ENCODE results near the gene MYF5. TPM values are rescaled to one million over a fixed set of nuclear protein-coding genes. Genes with fewer than 3 reads are reported as not detected.

MYF5 gene
- total RNA-seq, 1 experiment from 2014 or later: not detected

DNA sequence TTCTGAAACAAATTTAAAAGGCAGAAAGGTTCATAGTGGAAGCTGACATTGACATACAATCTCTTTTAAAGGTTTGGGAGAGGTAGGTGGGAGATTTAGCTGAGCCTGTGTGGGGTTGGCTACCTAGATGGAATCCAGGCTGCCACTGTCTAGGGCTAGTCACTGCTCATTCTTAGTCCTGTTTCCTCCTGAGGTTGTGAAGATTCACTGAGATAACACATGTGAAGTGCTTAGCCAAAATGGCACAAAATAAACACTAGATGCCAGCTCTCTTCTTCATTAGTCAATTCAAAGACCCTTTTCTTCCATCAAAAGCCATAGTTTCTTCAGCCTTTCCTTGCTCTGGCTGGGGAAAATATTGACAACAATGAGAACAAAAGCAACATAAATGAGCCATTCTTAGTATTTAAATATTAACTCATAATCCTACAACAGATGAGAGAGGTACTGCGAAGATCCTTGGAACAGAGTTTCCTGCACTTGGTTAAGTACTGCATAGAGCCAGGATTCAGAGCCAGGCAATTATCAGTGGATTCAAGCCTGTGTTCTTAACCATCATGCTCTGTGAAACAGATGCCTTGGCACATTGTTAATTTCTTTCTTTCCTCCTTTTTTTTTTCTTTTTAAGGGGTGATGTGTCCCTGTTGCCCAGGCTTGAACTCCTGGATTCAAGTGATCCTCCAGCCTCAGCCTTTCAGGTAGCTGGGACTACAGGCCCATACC, 5.8 kb upstream of the MYF5 start:
- no TSS peak for BruUV-seq (replicated peaks)
- no peak overlapping the region for H3K27ac ChIP-seq (ENCODE audit: low read length)
- H3K9me3 ChIP-seq (ENCODE audit: low read length): no peaks in the 10 kb centered on the region
- no peaks in the 10 kb centered on the region for H3K4me1 ChIP-seq (ENCODE audit: insufficient read depth, low read length)
- H3K9ac ChIP-seq (ENCODE audit: low read length): no peak overlapping the region
- ChIA-PET CTCF (interaction anchor here (0.6 kb wide), 1 partner anchor 25 kb away, joined by 3 read pairs; no protein-coding TSS in a partner anchor), POLR2A (ENCODE audit: unreplicated experiment) (no interaction called here)
- no peaks in the 10 kb centered on the region for H3F3A ChIP-seq (ENCODE audit: low read length, unreplicated experiment)
- H3K27me3 ChIP-seq (ENCODE audit: low read length): peaks cover 55% of the 10 kb centered on the region
- no peaks in the 10 kb centered on the region for H4K20me1 ChIP-seq (ENCODE audit: low read length)
- intact Hi-C loops (cut with micrococcal nuclease): no loop called here
- no peaks in the 10 kb centered on the region for H3K36me3 ChIP-seq (ENCODE audit: low read depth, low read length)
- no peaks in the 10 kb centered on the region for H3K79me2 ChIP-seq (ENCODE audit: low read length)
- no peak overlapping the region for H3K4me3 ChIP-seq (ENCODE audit: low read length)
- TF ChIP-seq EZH2phosphoT487 (IDR thresholded peaks at IDR 0.05; ENCODE audit: borderline replicate concordance, low read length) (no peak), EZH2 (IDR thresholded peaks at IDR 0.05; ENCODE audit: low read length, unreplicated experiment) (no peak)
- TF ChIP-seq, protein P1, sequence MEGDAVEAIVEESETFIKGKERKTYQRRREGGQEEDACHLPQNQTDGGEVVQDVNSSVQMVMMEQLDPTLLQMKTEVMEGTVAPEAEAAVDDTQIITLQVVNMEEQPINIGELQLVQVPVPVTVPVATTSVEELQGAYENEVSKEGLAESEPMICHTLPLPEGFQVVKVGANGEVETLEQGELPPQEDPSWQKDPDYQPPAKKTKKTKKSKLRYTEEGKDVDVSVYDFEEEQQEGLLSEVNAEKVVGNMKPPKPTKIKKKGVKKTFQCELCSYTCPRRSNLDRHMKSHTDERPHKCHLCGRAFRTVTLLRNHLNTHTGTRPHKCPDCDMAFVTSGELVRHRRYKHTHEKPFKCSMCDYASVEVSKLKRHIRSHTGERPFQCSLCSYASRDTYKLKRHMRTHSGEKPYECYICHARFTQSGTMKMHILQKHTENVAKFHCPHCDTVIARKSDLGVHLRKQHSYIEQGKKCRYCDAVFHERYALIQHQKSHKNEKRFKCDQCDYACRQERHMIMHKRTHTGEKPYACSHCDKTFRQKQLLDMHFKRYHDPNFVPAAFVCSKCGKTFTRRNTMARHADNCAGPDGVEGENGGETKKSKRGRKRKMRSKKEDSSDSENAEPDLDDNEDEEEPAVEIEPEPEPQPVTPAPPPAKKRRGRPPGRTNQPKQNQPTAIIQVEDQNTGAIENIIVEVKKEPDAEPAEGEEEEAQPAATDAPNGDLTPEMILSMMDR (conservative IDR thresholded peaks at IDR 0.05; ENCODE audit: low read depth, low read length): no peak
- no peaks in the 10 kb centered on the region for H3K9me2 ChIP-seq (replicated peaks; ENCODE audit: low read length)
- H3K4me2 ChIP-seq (ENCODE audit: low read length): no peak overlapping the region
- DNase-seq: no peak
- no peak for ATAC-seq
- no peak overlapping the region for H2AFZ ChIP-seq (ENCODE audit: low read length)

DNA sequence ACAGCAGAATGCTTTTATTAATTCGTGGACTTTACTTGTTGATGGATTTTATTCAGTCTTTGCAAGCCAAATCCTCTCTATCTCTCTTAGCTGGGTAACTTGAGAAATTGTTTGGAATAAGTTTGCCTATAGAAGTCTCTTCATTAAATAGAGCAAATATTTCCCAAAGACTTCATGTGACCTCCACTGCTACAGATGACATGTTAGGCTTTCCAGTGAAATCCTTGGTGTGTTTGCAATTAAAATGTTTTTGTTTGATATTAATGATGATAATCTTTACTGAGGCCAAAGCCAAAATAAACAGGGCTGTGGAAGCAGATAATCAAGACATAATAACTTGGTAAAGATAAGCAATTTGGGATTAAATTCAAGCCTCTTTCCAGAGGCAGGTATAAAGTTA, 4.8 kb upstream of the MYF5 start:
- no TSS peak for BruUV-seq (replicated peaks)
- no peaks in the 10 kb centered on the region for H3K36me3 ChIP-seq (ENCODE audit: low read depth, low read length)
- H3K27me3 ChIP-seq (ENCODE audit: low read length): peaks cover 57% of the 10 kb centered on the region
- H3K27ac ChIP-seq (ENCODE audit: low read length): no peak overlapping the region
- H4K20me1 ChIP-seq (ENCODE audit: low read length): no peaks in the 10 kb centered on the region
- DNase-seq (no peak), ATAC-seq (no peak)
- H3K4me1 ChIP-seq (ENCODE audit: insufficient read depth, low read length): no peaks in the 10 kb centered on the region
- intact Hi-C loops (cut with micrococcal nuclease): no loop called here
- no peaks in the 10 kb centered on the region for H3K9me3 ChIP-seq (ENCODE audit: low read length)
- no peaks in the 10 kb centered on the region for H3F3A ChIP-seq (ENCODE audit: low read length, unreplicated experiment)
- no peak overlapping the region for H3K4me2 ChIP-seq (ENCODE audit: low read length)
- ChIA-PET POLR2A (ENCODE audit: unreplicated experiment) (no interaction called here), CTCF (interaction anchor here (0.6 kb wide), 1 partner anchor 26 kb away, joined by 3 read pairs; no protein-coding TSS in a partner anchor)
- no peak overlapping the region for H3K4me3 ChIP-seq (ENCODE audit: low read length)
- no peaks in the 10 kb centered on the region for H3K79me2 ChIP-seq (ENCODE audit: low read length)
- H3K9me2 ChIP-seq (replicated peaks; ENCODE audit: low read length): no peaks in the 10 kb centered on the region
- TF ChIP-seq EZH2phosphoT487 (IDR thresholded peaks at IDR 0.05; ENCODE audit: borderline replicate concordance, low read length) (no peak), EZH2 (IDR thresholded peaks at IDR 0.05; ENCODE audit: low read length, unreplicated experiment) (no peak)
- TF ChIP-seq, protein P1 (conservative IDR thresholded peaks at IDR 0.05; ENCODE audit: low read depth, low read length): no peak
- H3K9ac ChIP-seq (ENCODE audit: low read length): no peak overlapping the region
- no peak overlapping the region for H2AFZ ChIP-seq (ENCODE audit: low read length)

DNA sequence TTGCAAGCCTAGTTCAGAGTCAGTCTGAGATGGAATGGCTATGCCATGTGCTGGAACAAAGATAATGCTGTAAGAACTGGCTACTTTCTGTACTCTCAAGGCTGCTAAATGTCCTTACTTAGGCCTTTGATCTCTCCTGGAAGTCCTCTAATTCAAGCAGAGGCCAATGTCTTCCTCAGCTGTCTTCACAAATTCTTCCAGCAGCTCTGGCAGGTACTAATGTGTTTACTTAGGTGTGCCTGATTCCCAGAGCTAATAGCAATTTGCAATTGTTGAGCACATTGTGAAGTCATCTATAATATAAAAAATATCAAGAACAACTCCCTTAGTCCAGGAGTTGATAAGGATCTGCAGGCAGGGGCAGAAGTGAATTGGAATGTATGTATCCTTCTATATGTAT, 3.8 kb upstream of the MYF5 start:
- CTCF ChIA-PET: no interaction called here
- H3K9me2 ChIP-seq (replicated peaks; ENCODE audit: low read length): no peaks in the 10 kb centered on the region
- H2AFZ ChIP-seq (ENCODE audit: low read length): no peak overlapping the region
- no peak overlapping the region for H3K4me3 ChIP-seq (ENCODE audit: low read length)
- H3F3A ChIP-seq (ENCODE audit: low read length, unreplicated experiment): no peaks in the 10 kb centered on the region
- H3K4me1 ChIP-seq (ENCODE audit: insufficient read depth, low read length): no peaks in the 10 kb centered on the region
- no peaks in the 10 kb centered on the region for H3K9me3 ChIP-seq (ENCODE audit: low read length)
- peaks cover 60% of the 10 kb centered on the region for H3K27me3 ChIP-seq (ENCODE audit: low read length)
- POLR2A ChIA-PET (ENCODE audit: unreplicated experiment): no interaction called here
- H3K4me2 ChIP-seq (ENCODE audit: low read length): no peak overlapping the region
- no peaks in the 10 kb centered on the region for H4K20me1 ChIP-seq (ENCODE audit: low read length)
- TF ChIP-seq, protein P1 (conservative IDR thresholded peaks at IDR 0.05; ENCODE audit: low read depth, low read length): no peak
- TF ChIP-seq EZH2 (IDR thresholded peaks at IDR 0.05; ENCODE audit: low read length, unreplicated experiment): no peak
- no peak for TF ChIP-seq EZH2phosphoT487 (IDR thresholded peaks at IDR 0.05; ENCODE audit: borderline replicate concordance, low read length)
- no peak for DNase-seq
- H3K27ac ChIP-seq (ENCODE audit: low read length): no peak overlapping the region
- intact Hi-C loops (cut with micrococcal nuclease): no loop called here
- no peak for ATAC-seq
- no peaks in the 10 kb centered on the region for H3K79me2 ChIP-seq (ENCODE audit: low read length)
- no peaks in the 10 kb centered on the region for H3K36me3 ChIP-seq (ENCODE audit: low read depth, low read length)
- no TSS peak for BruUV-seq (replicated peaks)
- H3K9ac ChIP-seq (ENCODE audit: low read length): no peak overlapping the region

Measured in PC-3 (cell line).